Neutrophil (primary cell): ENCODE data around the gene ANO6.

Source experiments
- H3K27ac ChIP-seq: fragments of 200-600 bp; sonication (generic); 2 replicates; pipeline ENCODE4 v1.5.1; 2016; ENCODE audit warnings: mild to moderate bottlenecking, moderate library complexity
- H3K27me3 ChIP-seq: fragments of 200-600 bp; sonication (generic); 2 replicates; pipeline ENCODE4 v1.6.0; 2016; ENCODE audit warnings: mild to moderate bottlenecking
- H3K36me3 ChIP-seq: fragments of 200-600 bp; sonication (generic); 2 replicates; pipeline ENCODE4 v1.5.1; 2017
- H3K4me1 ChIP-seq, 2 experiments: fragments of 200-600 bp in 1 of 2; sonication (generic) in 1 of 2; 1 replicate in 1 of 2; 2 replicates in 1 of 2; pipeline versions ENCODE4 v1.5.1 to v1.6.1; 2013 to 2016; ENCODE audit warnings: low read depth in 1 of 2, low read length in 1 of 2, mild to moderate bottlenecking in 1 of 2, moderate library complexity in 1 of 2; ENCODE audit not compliant: control insufficient read depth in 1 of 2, insufficient read depth in 1 of 2
- H3K4me3 ChIP-seq, 2 experiments: fragments of 200-600 bp in 1 of 2; sonication (generic) in 1 of 2; 1 replicate in 1 of 2; 2 replicates in 1 of 2; pipeline ENCODE4 v1.5.1; 2013 to 2016; ENCODE audit warnings: low read depth in 1 of 2, low read length in 1 of 2, mild to moderate bottlenecking in 1 of 2, moderate library complexity in 1 of 2
- H3K9me3 ChIP-seq: fragments of 200-600 bp; sonication (generic); 2 replicates; pipeline ENCODE4 v1.5.1; 2016
- CTCF ChIP-seq: fragments of 200-600 bp; sonication (generic); IDR thresholded peaks from 2 replicates; pipeline ENCODE4 v1.5.1; 2016; ENCODE audit warnings: antibody characterized with exemption

The ANO6 gene

GRCh38 chr12:45298047-45298446 is 82.2 kb downstream of the ANO6 start:
- H3K27ac ChIP-seq: no peak overlapping the region
- TF ChIP-seq CTCF: no peak
- no peak overlapping the region for H3K4me3 ChIP-seq
- H3K36me3 ChIP-seq: no peaks in the 10 kb centered on the region
- no peaks in the 10 kb centered on the region for H3K4me1 ChIP-seq
- no peaks in the 10 kb centered on the region for H3K9me3 ChIP-seq
- H3K27me3 ChIP-seq: no peaks in the 10 kb centered on the region

GRCh38 chr12:45298721-45299692 is 83.1 kb downstream of the ANO6 start:
- H3K9me3 ChIP-seq: no peaks in the 10 kb centered on the region
- no peaks in the 10 kb centered on the region for H3K36me3 ChIP-seq
- H3K4me3 ChIP-seq: no peak overlapping the region
- no peaks in the 10 kb centered on the region for H3K4me1 ChIP-seq
- no peaks in the 10 kb centered on the region for H3K27me3 ChIP-seq
- H3K27ac ChIP-seq: no peak overlapping the region
- TF ChIP-seq CTCF: no peak

- H3K9me3 ChIP-seq: no peaks in the 10 kb centered on the region
- no peak overlapping the region for H3K27ac ChIP-seq
- H3K4me1 ChIP-seq: no peaks in the 10 kb centered on the region
- H3K27me3 ChIP-seq: no peaks in the 10 kb centered on the region
- H3K4me3 ChIP-seq: no peak overlapping the region
- TF ChIP-seq CTCF: no peak
- peaks cover 8% of the 10 kb centered on the region for H3K36me3 ChIP-seq
These were observed 86.9 kb downstream of the ANO6 start for GRCh38 chr12:45302621-45303369.

GRCh38 chr12:45303945-45304344 is 88.0 kb downstream of the ANO6 start:
- Histone ChIP-seq H3K4me1 (no peaks in the 10 kb centered on the region), H3K27ac (no peak overlapping the region), H3K9me3 (no peaks in the 10 kb centered on the region), H3K36me3 (peaks cover 8% of the 10 kb centered on the region), H3K27me3 (no peaks in the 10 kb centered on the region), H3K4me3 (no peak overlapping the region)
- no peak for TF ChIP-seq CTCF

- no peaks in the 10 kb centered on the region for H3K4me1 ChIP-seq
- no peaks in the 10 kb centered on the region for H3K9me3 ChIP-seq
- H3K36me3 ChIP-seq: peaks cover 8% of the 10 kb centered on the region
- TF ChIP-seq CTCF: no peak
- H3K4me3 ChIP-seq: no peak overlapping the region
- H3K27ac ChIP-seq: no peak overlapping the region
- H3K27me3 ChIP-seq: no peaks in the 10 kb centered on the region
These were observed 88.8 kb downstream of the ANO6 start for GRCh38 chr12:45304514-45305178.
